Loucy (cell line): Measurements from ENCODE around the gene FAM240A.

Source experiments
- H2AFZ ChIP-seq: fragments of 200-600 bp; sonication (generic); 2 replicates; pipeline ENCODE4 v1.6.0; 2016; ENCODE audit warnings: antibody characterized with exemption, mild to moderate bottlenecking, low read length, moderate library complexity
- H3F3A ChIP-seq: fragments of 200-600 bp; 2 replicates; pipeline ENCODE4 v1.6.0; 2016; ENCODE audit warnings: antibody characterized with exemption, low read depth, mild to moderate bottlenecking
- H3K27me3 ChIP-seq: fragments of 200-600 bp; sonication (generic); 2 replicates; pipeline ENCODE4 v1.6.1; 2014; ENCODE audit warnings: low read length, mild to moderate bottlenecking; ENCODE audit not compliant: insufficient read depth, poor library complexity, severe bottlenecking
- H3K36me3 ChIP-seq: fragments of 200-600 bp; sonication (generic); 2 replicates; pipeline ENCODE4 v1.6.1; 2016; ENCODE audit warnings: low read length; ENCODE audit not compliant: insufficient read depth
- H3K4me1 ChIP-seq: fragments of 200-600 bp; sonication (generic); 2 replicates; pipeline ENCODE4 v1.5.1; 2014; ENCODE audit warnings: low read length, mild to moderate bottlenecking; ENCODE audit not compliant: insufficient read depth, poor library complexity, severe bottlenecking
- H3K4me2 ChIP-seq: fragments of 200-600 bp; sonication (generic); 2 replicates; pipeline ENCODE4 v1.6.0; 2014; ENCODE audit warnings: antibody characterized with exemption, low read length, low read depth, mild to moderate bottlenecking; ENCODE audit not compliant: poor library complexity, severe bottlenecking
- H3K4me3 ChIP-seq: fragments of 200-600 bp; sonication (generic); 2 replicates; pipeline ENCODE4 v1.5.1; 2014; ENCODE audit warnings: low read length, mild to moderate bottlenecking, mixed read lengths; ENCODE audit not compliant: poor library complexity, severe bottlenecking
- H3K79me2 ChIP-seq: fragments of 200-600 bp; sonication (generic); 2 replicates; pipeline ENCODE4 v1.6.1; 2014; ENCODE audit warnings: low read length; ENCODE audit not compliant: insufficient read depth
- H3K9ac ChIP-seq: fragments of 200-600 bp; sonication (generic); 2 replicates; pipeline ENCODE4 v1.6.0; 2014; ENCODE audit warnings: mild to moderate bottlenecking, low read depth, low read length, moderate library complexity; ENCODE audit not compliant: poor library complexity, severe bottlenecking
- H3K9me2 ChIP-seq: fragments of 200-600 bp; sonication (generic); replicated peaks from 2 replicates; pipeline ENCODE4 v1.6.1; 2016; ENCODE audit warnings: low read depth, low read length, mixed read lengths
- H3K9me3 ChIP-seq: fragments of 200-600 bp; sonication (generic); 2 replicates; pipeline ENCODE4 v1.6.1; 2014; ENCODE audit warnings: mild to moderate bottlenecking, antibody characterized with exemption, low read length, low read depth; ENCODE audit not compliant: insufficient read depth
- H4K20me1 ChIP-seq: fragments of 200-600 bp; sonication (generic); 2 replicates; pipeline ENCODE4 v1.6.0; 2014; ENCODE audit warnings: antibody characterized with exemption, low read length, mild to moderate bottlenecking; ENCODE audit not compliant: insufficient read depth, poor library complexity, severe bottlenecking
- CTCF ChIP-seq: fragments of 200-600 bp; sonication (generic); conservative IDR thresholded peaks from 2 replicates; pipeline ENCODE4 v1.5.1; 2014; ENCODE audit warnings: mild to moderate bottlenecking, antibody characterized with exemption, low read length
- EZH2phosphoT487 ChIP-seq: fragments of 200-600 bp; IDR thresholded peaks from 2 replicates; pipeline ENCODE4 v1.6.1; 2018; ENCODE audit warnings: antibody characterized with exemption, mild to moderate bottlenecking, moderate library complexity, borderline replicate concordance

FAM240A gene

GRCh38 chr3:46674031-46674845 lies 61.9 kb downstream of the FAM240A start:
- H3K4me3 ChIP-seq = no peak overlapping the region
- H3K9me2 ChIP-seq = no peaks in the 10 kb centered on the region
- no peaks in the 10 kb centered on the region for H3K79me2 ChIP-seq
- H3K9me3 ChIP-seq = no peaks in the 10 kb centered on the region
- no peak overlapping the region for H3K9ac ChIP-seq
- no peaks in the 10 kb centered on the region for H3F3A ChIP-seq
- H4K20me1 ChIP-seq = no peaks in the 10 kb centered on the region
- no peak overlapping the region for H3K4me2 ChIP-seq
- no peaks in the 10 kb centered on the region for H3K27me3 ChIP-seq
- H3K4me1 ChIP-seq = no peaks in the 10 kb centered on the region
- H3K36me3 ChIP-seq = no peaks in the 10 kb centered on the region
- H2AFZ ChIP-seq = no peak overlapping the region
- TF ChIP-seq EZH2phosphoT487 = no peak
- peak; percentile 54 for TF ChIP-seq CTCF

DNA sequence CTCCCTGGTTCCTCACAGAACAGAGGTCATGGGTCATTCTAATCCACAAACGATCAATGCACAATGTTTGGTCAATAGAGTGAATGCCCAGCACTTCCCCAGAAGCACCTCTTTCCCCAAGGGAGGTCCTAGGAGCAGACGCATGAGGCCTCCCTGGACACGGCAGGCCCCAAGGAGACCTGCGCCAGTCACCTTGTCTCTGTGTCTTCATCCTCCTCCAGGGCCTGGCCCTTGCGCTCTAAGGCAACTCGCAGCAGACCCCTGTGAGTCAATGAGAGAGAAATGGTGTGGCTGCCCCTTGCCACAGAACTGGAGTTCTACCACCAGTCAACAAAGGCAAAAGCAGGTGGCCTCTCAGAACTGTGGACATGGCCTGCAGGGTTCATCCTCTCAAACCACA lies 63.1 kb downstream of the FAM240A start:
- H2AFZ ChIP-seq = no peak overlapping the region
- H3K36me3 ChIP-seq = no peaks in the 10 kb centered on the region
- TF ChIP-seq EZH2phosphoT487 = no peak
- no peak for TF ChIP-seq CTCF

More for the DNA sequence above, 63.1 kb downstream of the FAM240A start:
- H3K4me1 ChIP-seq = no peaks in the 10 kb centered on the region
- no peaks in the 10 kb centered on the region for H3K79me2 ChIP-seq
- no peaks in the 10 kb centered on the region for H4K20me1 ChIP-seq
- no peaks in the 10 kb centered on the region for H3F3A ChIP-seq
- H3K4me3 ChIP-seq = no peak overlapping the region
- no peaks in the 10 kb centered on the region for H3K9me2 ChIP-seq
- H3K9me3 ChIP-seq = no peaks in the 10 kb centered on the region
- H3K27me3 ChIP-seq = no peaks in the 10 kb centered on the region
- no peak overlapping the region for H3K4me2 ChIP-seq
- H3K9ac ChIP-seq = no peak overlapping the region
